Epithelial cell of esophagus (primary cell): ENCODE measurements around the gene TDRD1.
A peak's percentile ranks its signal among the peaks of the same experiment; 100 is the strongest.

Experiments
- DNase-seq: peaks from one replicate; pipeline ENCODE4 v3.0.0; 2010; ENCODE audit warnings: low read depth
- H3K4me3 ChIP-seq: 2 replicates; pipeline ENCODE4 v1.5.1; 2011; ENCODE audit warnings: mild to moderate bottlenecking, low read length, control low read depth
- CTCF ChIP-seq: IDR thresholded peaks from 2 replicates; pipeline ENCODE4 v1.5.1; 2011; ENCODE audit warnings: low read depth, mild to moderate bottlenecking, low read length, control low read depth, inconsistent platforms; ENCODE audit not compliant: insufficient read depth; ENCODE audit errors: missing control alignments

TDRD1 gene

GRCh38 chr10:114174695-114175188 is 4.4 kb upstream of the TDRD1 start:
- DNase-seq = peak; percentile 79
- H3K4me3 ChIP-seq = peak overlapping the region; percentile 99
- no peak for TF ChIP-seq CTCF

GRCh38 chr10:114175667-114176066 is 3.5 kb upstream of the TDRD1 start:
- TF ChIP-seq CTCF = no peak
- no peak for DNase-seq
- no peak overlapping the region for H3K4me3 ChIP-seq

- TF ChIP-seq CTCF = no peak
- no peak overlapping the region for H3K4me3 ChIP-seq
- DNase-seq = no peak
These were observed 2.6 kb upstream of the TDRD1 start for GRCh38 chr10:114176511-114176910.

GRCh38 chr10:114179747-114180146 is 594 bp downstream of the TDRD1 start:
- peak overlapping the region; percentile 19 for H3K4me3 ChIP-seq
- no peak for TF ChIP-seq CTCF
- no peak for DNase-seq

- H3K4me3 ChIP-seq = no peak overlapping the region
- no peak for TF ChIP-seq CTCF
- no peak for DNase-seq
These were observed 1.8 kb downstream of the TDRD1 start for GRCh38 chr10:114180937-114181336.

- no peak for TF ChIP-seq CTCF
- DNase-seq = no peak
- no peak overlapping the region for H3K4me3 ChIP-seq
These were observed 2.8 kb downstream of the TDRD1 start for GRCh38 chr10:114181971-114182370.

GRCh38 chr10:114183563-114183962 is 4.4 kb downstream of the TDRD1 start:
- H3K4me3 ChIP-seq = no peak overlapping the region
- TF ChIP-seq CTCF = no peak
- no peak for DNase-seq
